ENCODE results near the gene PKD2.

- no peak for TF ChIP-seq CTCF (IDR thresholded peaks at IDR 0.05)
- no peak for TF ChIP-seq POLR2A (IDR thresholded peaks at IDR 0.05)
- no peak for TF ChIP-seq EP300 (IDR thresholded peaks at IDR 0.05)
These were observed 2.4 kb downstream of the PKD2 start for GRCh38 chr4:88009871-88010270.

All from sigmoid colon (tissue), 4 donors.